NCI-H1092 treated with DMSO at 0.1 percent for 48 hours (cell line): ENCODE results near the gene PKNOX2.

Experiments
- DNase-seq: peaks from one replicate; lab custom pipeline; 2025; lab: John Stamatoyannopoulos, UW

PKNOX2 gene

GRCh38 chr11:125263268-125263790, 98.8 kb downstream of the PKNOX2 start:
- peak; percentile 51 for DNase-seq

- no peak for DNase-seq
Observed at GRCh38 chr11:125264100-125265022, 99.8 kb downstream of the PKNOX2 start.

GRCh38 chr11:125267548-125267947, 103.0 kb downstream of the PKNOX2 start:
- DNase-seq, result no peak

GRCh38 chr11:125268611-125269010, 104.1 kb downstream of the PKNOX2 start:
- no peak for DNase-seq

GRCh38 chr11:125270106-125270505, 105.6 kb downstream of the PKNOX2 start:
- DNase-seq, result no peak

GRCh38 chr11:125270711-125271110, 106.2 kb downstream of the PKNOX2 start:
- DNase-seq, result no peak

GRCh38 chr11:125271483-125272091, 107.0 kb downstream of the PKNOX2 start:
- no peak for DNase-seq

GRCh38 chr11:125272092-125272491, 107.5 kb downstream of the PKNOX2 start:
- DNase-seq, result no peak

GRCh38 chr11:125272821-125273220, 108.3 kb downstream of the PKNOX2 start:
- DNase-seq, result no peak

GRCh38 chr11:125273519-125274000, 109.0 kb downstream of the PKNOX2 start:
- DNase-seq, result no peak

- no peak for DNase-seq
Observed at GRCh38 chr11:125274309-125274708, 109.8 kb downstream of the PKNOX2 start.

GRCh38 chr11:125274774-125275173, 110.2 kb downstream of the PKNOX2 start:
- no peak for DNase-seq

GRCh38 chr11:125275905-125276618, 111.5 kb downstream of the PKNOX2 start:
- DNase-seq, result peak; percentile 93

- no peak for DNase-seq
Observed at GRCh38 chr11:125276619-125276976, 112.0 kb downstream of the PKNOX2 start.

GRCh38 chr11:125279676-125280418, 115.3 kb downstream of the PKNOX2 start:
- no peak for DNase-seq

- no peak for DNase-seq
Observed at GRCh38 chr11:125280646-125281045, 116.1 kb downstream of the PKNOX2 start.

GRCh38 chr11:125281831-125282595, 117.5 kb downstream of the PKNOX2 start:
- no peak for DNase-seq

- DNase-seq, result no peak
Observed at GRCh38 chr11:125282596-125282914, 118.0 kb downstream of the PKNOX2 start.

GRCh38 chr11:125284245-125284850, 119.8 kb downstream of the PKNOX2 start:
- DNase-seq, result no peak

- no peak for DNase-seq
Observed at GRCh38 chr11:125285844-125286243, 121.3 kb downstream of the PKNOX2 start.

GRCh38 chr11:125286486-125286885, 121.9 kb downstream of the PKNOX2 start:
- DNase-seq, result no peak
